Epithelial cell of proximal tubule (primary cell): ENCODE measurements around the gene MRPL49. TPM values are rescaled to one million over a fixed set of nuclear protein-coding genes. Genes with fewer than 3 reads are reported as not detected.
A peak's percentile ranks its signal among the peaks of the same experiment; 100 is the strongest.

ENCODE experiments used
- DNase-seq: peaks from one replicate; pipeline ENCODE4 v3.0.0-alpha.2; 2011; ENCODE audit warnings: low read depth
- H3K4me3 ChIP-seq: 2 replicates; pipeline ENCODE4 v1.5.1; 2011; ENCODE audit warnings: low read depth, mild to moderate bottlenecking, low read length
- CTCF ChIP-seq: conservative IDR thresholded peaks from 2 replicates; pipeline ENCODE4 v1.5.1; 2012; ENCODE audit warnings: low read depth, mild to moderate bottlenecking, low read length
- total RNA-seq: library from RNA; depleted of rRNA; stranded (reverse); fragments of >200 nt; gene quantifications from 2 replicates; pipeline ENCODE4 v1.2.3, GENCODE V29; 2015

The MRPL49 gene
- total RNA-seq, 1 donor from 2014 or later: 77.5 TPM

GRCh38 chr11:65089621-65090020 lies 32.5 kb upstream of the MRPL49 start:
- DNase-seq: no peak
- H3K4me3 ChIP-seq: no peak overlapping the region
- no peak for TF ChIP-seq CTCF

- H3K4me3 ChIP-seq: no peak overlapping the region
- DNase-seq: no peak
- no peak for TF ChIP-seq CTCF
Observed at GRCh38 chr11:65090628-65091027, 31.5 kb upstream of the MRPL49 start.

- DNase-seq: no peak
- peak overlapping the region; percentile 81 for H3K4me3 ChIP-seq
- TF ChIP-seq CTCF: no peak
Observed at GRCh38 chr11:65095427-65095826, 26.7 kb upstream of the MRPL49 start.

GRCh38 chr11:65095974-65096806 lies 25.9 kb upstream of the MRPL49 start, which contains the start of gene VPS51:
TSS of gene VPS51 (plus strand) at chr11:65096214. CDS start at chr11:65096251, 37 bp downstream.
- DNase-seq: no peak
- TF ChIP-seq CTCF: no peak
- H3K4me3 ChIP-seq: peak within 1 kb of the TSS; percentile 81

- TF ChIP-seq CTCF: no peak
- peak overlapping the region; percentile 81 for H3K4me3 ChIP-seq
- no peak for DNase-seq
Observed at GRCh38 chr11:65096926-65097325, 25.2 kb upstream of the MRPL49 start.

- no peak for DNase-seq
- H3K4me3 ChIP-seq: no peak overlapping the region
- peak; percentile 33 for TF ChIP-seq CTCF
Observed at GRCh38 chr11:65100674-65101350, 21.3 kb upstream of the MRPL49 start.
